ENCODE data around the gene PCDHGA3.

DNA sequence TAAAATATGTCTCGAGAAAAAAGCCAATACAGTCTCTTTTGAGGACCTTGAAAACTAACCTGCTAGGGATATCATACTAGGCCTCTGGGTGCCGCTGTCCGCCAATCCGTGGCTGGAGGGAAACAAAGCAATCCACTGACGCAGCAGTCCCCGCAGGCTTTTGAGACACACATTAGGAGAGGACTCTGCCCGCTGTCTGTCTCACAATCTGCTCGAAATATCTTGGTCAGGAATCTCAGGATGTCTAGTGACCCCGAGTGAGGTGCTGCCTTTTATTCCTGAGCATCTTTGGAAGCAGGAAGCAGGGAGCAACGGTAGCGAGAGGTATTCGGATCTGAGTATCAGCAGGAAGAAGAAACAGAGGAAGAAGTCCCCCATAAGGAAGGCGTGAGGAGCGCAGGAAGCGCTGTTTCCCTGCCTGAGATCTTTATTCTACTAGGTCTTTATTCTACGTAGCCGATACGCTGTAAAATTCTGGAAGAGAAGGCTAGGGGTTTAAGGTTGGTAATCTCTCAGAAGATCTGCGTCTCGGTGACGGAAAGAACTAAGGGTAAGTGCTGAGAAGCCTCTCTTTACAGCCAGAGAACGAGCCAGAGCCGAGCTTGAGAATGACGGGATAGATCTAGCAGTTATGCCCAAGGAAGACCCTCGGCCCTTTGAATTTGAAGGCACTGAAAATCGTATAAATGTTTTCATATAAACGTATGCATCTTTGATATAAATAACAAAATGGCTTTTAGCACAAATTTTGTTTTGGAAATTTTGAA, 17.4 kb upstream of the PCDHGA3 start:
- TF ChIP-seq CTCF (IDR thresholded peaks at IDR 0.05; ENCODE audit: borderline replicate concordance, extremely low read depth, low read length, poor library complexity, severe bottlenecking) = no peak
- no peak for TF ChIP-seq EZH2 (IDR thresholded peaks at IDR 0.05; ENCODE audit: borderline replicate concordance, low read depth, low read length, severe bottlenecking)
